ENCODE data around the gene TMEM176B.

The TMEM176B gene

GRCh38 chr7:150799741-150800580 lies at the start of gene TMEM176B:
Gene TMEM176B (minus strand): TSS chr7:150800364. CDS start chr7:150796569, 3,795 bp downstream.
- no peak for DNase-seq (ENCODE audit: low read depth)
- H3K4me3 ChIP-seq (ENCODE audit: low read length) = peak within 1 kb of the TSS; percentile 20
- TF ChIP-seq CTCF (conservative IDR thresholded peaks at IDR 0.05; ENCODE audit: low read depth, low read length) = no peak

GRCh38 chr7:150849204-150849775 lies 49.1 kb upstream of the TMEM176B start:
- no peak overlapping the region for H3K4me3 ChIP-seq (ENCODE audit: low read length)
- no peak for TF ChIP-seq CTCF (conservative IDR thresholded peaks at IDR 0.05; ENCODE audit: low read depth, low read length)
- DNase-seq (ENCODE audit: low read depth) = no peak

- TF ChIP-seq CTCF (conservative IDR thresholded peaks at IDR 0.05; ENCODE audit: low read depth, low read length) = no peak
- H3K4me3 ChIP-seq (ENCODE audit: low read length) = no peak overlapping the region
- no peak for DNase-seq (ENCODE audit: low read depth)
Measured at GRCh38 chr7:150848561-150849115, 48.5 kb upstream of the TMEM176B start.

GRCh38 chr7:150848111-150848510 lies 47.9 kb upstream of the TMEM176B start:
- no peak for DNase-seq (ENCODE audit: low read depth)
- no peak for TF ChIP-seq CTCF (conservative IDR thresholded peaks at IDR 0.05; ENCODE audit: low read depth, low read length)
- H3K4me3 ChIP-seq (ENCODE audit: low read length) = no peak overlapping the region

GRCh38 chr7:150847536-150847935 lies 47.4 kb upstream of the TMEM176B start:
- no peak overlapping the region for H3K4me3 ChIP-seq (ENCODE audit: low read length)
- no peak for TF ChIP-seq CTCF (conservative IDR thresholded peaks at IDR 0.05; ENCODE audit: low read depth, low read length)
- DNase-seq (ENCODE audit: low read depth) = no peak

- no peak overlapping the region for H3K4me3 ChIP-seq (ENCODE audit: low read length)
- no peak for TF ChIP-seq CTCF (conservative IDR thresholded peaks at IDR 0.05; ENCODE audit: low read depth, low read length)
- DNase-seq (ENCODE audit: low read depth) = no peak
Measured at GRCh38 chr7:150846291-150847115, 46.3 kb upstream of the TMEM176B start.
